ES-I3 (cell line): ENCODE results near the gene GSK3A.

ENCODE experiments used
- H3K36me3 ChIP-seq: 2 replicates; pipeline ENCODE4 v1.6.1; 2013; ENCODE audit warnings: mild to moderate bottlenecking, low read length, control low read depth, moderate library complexity; ENCODE audit not compliant: insufficient read depth
- H3K4me1 ChIP-seq: 2 replicates; pipeline ENCODE4 v1.6.1; 2013; ENCODE audit warnings: mild to moderate bottlenecking, control low read depth, low read length; ENCODE audit not compliant: insufficient read depth
- H3K9ac ChIP-seq: 2 replicates; pipeline ENCODE4 v1.6.1; 2013; ENCODE audit warnings: low read depth, mild to moderate bottlenecking, low read length, moderate library complexity
- H3K9me3 ChIP-seq: 2 replicates; pipeline ENCODE4 v1.6.1; 2013; ENCODE audit warnings: mild to moderate bottlenecking, low read length, moderate library complexity; ENCODE audit not compliant: control insufficient read depth, insufficient read depth

The GSK3A gene

GRCh38 chr19:42188665-42189064 is 53.7 kb downstream of the GSK3A start:
- no peaks in the 10 kb centered on the region for H3K36me3 ChIP-seq
- no peak overlapping the region for H3K9ac ChIP-seq
- H3K4me1 ChIP-seq: no peaks in the 10 kb centered on the region; the same call in 1 of the 2 replicates
- peaks cover 5% of the 10 kb centered on the region for H3K9me3 ChIP-seq

DNA sequence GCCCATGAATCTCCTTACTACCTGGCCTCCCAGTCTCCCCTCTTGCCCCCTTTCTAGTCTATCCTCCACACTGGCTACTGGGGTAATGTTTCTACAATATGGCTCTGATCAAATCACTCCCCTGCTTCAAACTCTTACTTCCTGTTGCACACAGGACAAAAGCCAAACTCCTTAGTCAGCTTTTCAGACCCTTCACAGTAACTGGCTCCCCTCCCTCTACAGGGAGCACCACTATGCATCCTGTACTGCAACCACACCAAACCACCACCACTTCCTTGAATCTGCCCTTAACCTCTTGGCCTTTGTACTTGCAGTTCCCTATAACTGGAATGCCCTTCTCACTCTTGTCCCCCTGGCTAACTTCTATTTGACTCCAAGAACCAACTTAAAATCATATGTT is 57.1 kb downstream of the GSK3A start:
- Histone ChIP-seq H3K36me3 (no peaks in the 10 kb centered on the region), H3K4me1 (no peaks in the 10 kb centered on the region; the same call in 1 of the 2 replicates), H3K9ac (no peak overlapping the region), H3K9me3 (no peaks in the 10 kb centered on the region)

- H3K4me1 ChIP-seq: no peaks in the 10 kb centered on the region; the same call in 1 of the 2 replicates
- no peaks in the 10 kb centered on the region for H3K36me3 ChIP-seq
- H3K9ac ChIP-seq: no peak overlapping the region
- H3K9me3 ChIP-seq: no peaks in the 10 kb centered on the region
Measured at GRCh38 chr19:42184401-42184861, 58.0 kb downstream of the GSK3A start.
